GM12878 (cell line): Measurements from ENCODE around the gene PHF20. TPM values are rescaled to one million over a fixed set of nuclear protein-coding genes. Genes with fewer than 3 reads are reported as not detected.
A peak's percentile ranks its signal among the peaks of the same experiment; 100 is the strongest.

Experiments
- CUX1 ChIP-seq: IDR thresholded peaks from 2 replicates; pipeline ENCODE4 v1.6.1; 2012; ENCODE audit warnings: improper control_type of control experiment, low read depth, low read length; ENCODE audit not compliant: insufficient replicate concordance
- E2F8 ChIP-seq: fragments of 450-650 bp; IDR thresholded peaks from 2 replicates; pipeline ENCODE4 v1.6.1; 2018; ENCODE audit warnings: mild to moderate bottlenecking, low read depth, moderate library complexity; ENCODE audit not compliant: partially characterized antibody
- EGR1 ChIP-seq, 2 experiments: IDR thresholded peaks; 1 replicate in 1 of 2; 2 replicates in 1 of 2; pipeline ENCODE4 v1.6.1; 2011 to 2012; ENCODE audit warnings: low read depth in 2 of 2, low read length in 2 of 2, borderline replicate concordance in 1 of 2, mild to moderate bottlenecking in 1 of 2, moderate library complexity in 1 of 2
- KDM1A ChIP-seq: fragments of 200-600 bp; sonication (generic); IDR thresholded peaks from 2 replicates; pipeline ENCODE4 v1.6.1; 2016; ENCODE audit warnings: borderline replicate concordance
- MTA3 ChIP-seq: IDR thresholded peaks from 2 replicates; pipeline ENCODE4 v1.6.1; 2012; ENCODE audit warnings: low read length, inconsistent platforms, borderline replicate concordance
- PAX8 ChIP-seq: fragments of 450-650 bp; IDR thresholded peaks from 2 replicates; pipeline ENCODE4 v1.6.1; 2017; ENCODE audit warnings: mild to moderate bottlenecking, moderate library complexity
- SKIL ChIP-seq: fragments of 450-650 bp; IDR thresholded peaks from 2 replicates; pipeline ENCODE4 v1.6.1; 2017; ENCODE audit warnings: mild to moderate bottlenecking, low read depth, inconsistent platforms; ENCODE audit not compliant: poor library complexity, severe bottlenecking
- SMARCA5 ChIP-seq: fragments of 450-650 bp; IDR thresholded peaks from 2 replicates; pipeline ENCODE4 v1.6.1; 2017; ENCODE audit warnings: mild to moderate bottlenecking
- SUZ12 ChIP-seq: fragments of 200-600 bp; sonication (generic); IDR thresholded peaks from one replicate; pipeline ENCODE4 v1.6.1; 2018; ENCODE audit warnings: antibody characterized with exemption, mild to moderate bottlenecking; ENCODE audit not compliant: unreplicated experiment
- USF1 ChIP-seq: IDR thresholded peaks from 2 replicates; pipeline ENCODE4 v1.6.1; 2011; ENCODE audit warnings: borderline replicate concordance, low read depth, mild to moderate bottlenecking, moderate library complexity, mixed read lengths, low read length; ENCODE audit not compliant: insufficient read depth; ENCODE audit errors: extremely low read length
- ZBTB40 ChIP-seq: fragments of 450-650 bp; IDR thresholded peaks from 2 replicates; pipeline ENCODE4 v1.6.1; 2016; ENCODE audit warnings: mild to moderate bottlenecking, moderate library complexity, borderline replicate concordance
- polyA plus RNA-seq, 11 experiments: library from polyadenylated mRNA; depleted of rRNA in 4 of 11; unstranded in 6 of 11; stranded (reverse) in 5 of 11; fragments of >200 nt; fragmentation: Nextera tagmentation in 4 of 11; fragmentation: Illumina TruSeq in 1 of 11; extraction: Ambion mirVana in 4 of 11; extraction: Trizol in 1 of 11; gene quantifications; 1 replicate in 1 of 11; 2 replicates in 10 of 11; pipeline versions ENCODE4 v1.2.1 to v1.2.3, GENCODE V29; 2011 to 2016; ENCODE audit warnings: inconsistent platforms in 2 of 11, missing spikeins in 2 of 11, low read depth in 1 of 11
- total RNA-seq, 4 experiments: library from RNA; depleted of rRNA in 3 of 4; stranded (reverse); fragments of >200 nt in 3 of 4; fragmentation: Illumina TruSeq in 1 of 4; extraction: Trizol in 1 of 4; gene quantifications; 2 replicates each; pipeline versions ENCODE4 v1.2.1 to v1.2.3, GENCODE V29; 2013 to 2021

Gene PHF20
- total and polyA plus RNA-seq, 10 of the 15 experiments (the other 5 are each of a cell fraction or from before 2014, with no cell fraction given), result 31.6 to 91.2 (median 46.8) TPM

GRCh38 chr20:35768731-35769664 is 2.8 kb upstream of the PHF20 start (continued):
- TF ChIP-seq E2F8 (no peak), SUZ12 (no peak), CUX1 (no peak), USF1 (peak; percentile 28), EGR1 (IDR thresholded peaks at IDR 0.05; ENCODE audit: borderline replicate concordance in 1 of 2, low read depth in 2 of 2, low read length in 2 of 2) (no peak), SMARCA5 (no peak), SKIL (no peak), MTA3 (no peak), PAX8 (no peak), ZBTB40 (no peak), KDM1A (no peak)
